ENCODE results near the gene LRTM2. TPM values are rescaled to one million over a fixed set of nuclear protein-coding genes. Genes with fewer than 3 reads are reported as not detected.

LRTM2 gene
- total RNA-seq (2014; rRNA removed; shearing (Covaris generic)), result not detected in 2 replicates

DNA sequence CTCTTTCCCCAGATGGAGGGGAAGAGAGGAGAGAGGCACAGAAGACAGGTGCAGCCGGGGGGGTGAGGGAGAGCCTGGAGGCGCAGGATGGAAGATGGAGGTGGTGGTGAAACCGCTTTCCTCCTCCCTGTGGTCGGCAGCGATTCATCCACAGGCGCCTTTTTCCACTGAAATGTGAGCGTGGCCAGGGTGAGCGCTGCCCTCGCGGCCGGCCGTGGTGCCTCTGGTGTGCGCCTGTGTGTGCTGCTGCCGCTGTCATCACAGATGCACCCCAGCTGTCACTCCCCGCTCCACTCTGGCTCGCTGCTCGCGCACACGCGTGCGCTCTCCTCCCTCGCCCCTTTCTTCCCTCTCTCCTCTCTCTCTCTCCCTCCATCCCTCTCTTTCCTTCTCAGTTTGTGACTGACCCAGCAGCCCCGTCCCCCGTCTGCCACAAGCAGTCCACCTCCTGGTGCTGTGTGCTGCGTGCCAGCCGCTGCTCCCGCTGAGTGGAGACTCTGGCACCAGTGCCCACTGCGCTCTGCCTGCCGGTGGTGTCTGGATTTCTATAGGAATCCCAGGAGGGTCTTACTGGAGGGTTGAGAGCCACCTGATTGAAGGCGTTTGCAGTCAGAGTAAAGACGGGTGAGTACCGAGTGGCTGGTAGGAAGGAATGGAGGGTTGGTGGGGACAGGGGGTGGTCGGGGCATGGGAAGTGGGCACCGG, at the start of gene LRTM2:
Gene LRTM2, plus strand, starts transcription at position 375 of the 705 bp plus-strand sequence. CDS start 7,584 bp downstream, outside the sequence.
- Histone ChIP-seq H3K36me3 (no peaks in the 10 kb centered on the region), H3K27me3 (peaks cover 42% of the 10 kb centered on the region), H3K27ac (no peak within 1 kb of the TSS), H3K4me1 (0 out of 2 replicates have a peak, but pooled peaks cover 4% of the 10 kb centered on the region), H3K4me3 (no peak within 1 kb of the TSS), H3K9me3 (replicated peaks) (no peaks in the 10 kb centered on the region)
- peak; percentile 50 to 70 for DNase-seq

DNA sequence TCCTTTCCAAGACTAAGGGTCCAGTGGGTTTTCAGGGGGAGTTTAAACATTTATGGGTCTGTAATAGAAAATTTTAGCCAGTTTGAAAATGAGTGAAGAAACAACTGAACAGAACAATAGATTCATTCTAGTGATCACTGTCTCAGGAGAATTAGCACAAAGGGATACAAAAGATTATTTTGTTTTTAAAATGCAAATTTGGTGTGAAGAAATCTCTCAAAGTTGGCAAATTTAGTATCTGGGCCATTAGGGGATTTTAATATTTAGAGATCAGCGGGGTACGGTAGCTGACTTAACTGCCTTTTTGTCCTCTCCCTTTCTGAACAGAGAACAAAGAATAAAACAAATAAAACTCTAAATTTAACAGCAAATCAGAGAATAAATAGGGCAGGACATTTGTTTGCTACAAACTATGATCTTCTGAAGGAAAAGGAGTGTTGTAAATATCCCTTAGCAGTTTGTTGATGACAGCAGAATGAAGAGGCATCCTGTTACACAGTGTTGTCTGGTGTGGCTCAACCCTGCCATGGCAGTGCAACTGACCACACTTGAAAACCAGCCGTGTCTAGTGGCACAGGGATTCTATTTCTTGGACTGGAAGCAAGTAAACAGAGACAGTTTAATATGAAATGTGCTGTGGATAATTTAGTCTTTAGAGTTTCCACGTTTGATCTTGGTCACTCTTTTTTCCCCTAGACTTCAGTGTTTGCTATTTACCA, 46.3 kb upstream of the LRTM2 start:
- Histone ChIP-seq H3K4me1 (peaks cover 9% of the 10 kb centered on the region; the same call in 1 of the 2 replicates), H3K36me3 (peaks cover 32% of the 10 kb centered on the region), H3K27ac (no peak overlapping the region), H3K27me3 (no peaks in the 10 kb centered on the region), H3K9me3 (replicated peaks) (no peaks in the 10 kb centered on the region), H3K4me3 (no peak overlapping the region)
- no peak for DNase-seq

GRCh38 chr12:1776170-1776921, 44.0 kb upstream of the LRTM2 start:
- no peak overlapping the region for H3K27ac ChIP-seq
- no peak overlapping the region for H3K4me3 ChIP-seq
- H3K36me3 ChIP-seq, result peaks cover 24% of the 10 kb centered on the region
- peak in 1 of 2 experiments; percentile 32 for DNase-seq
- H3K9me3 ChIP-seq (replicated peaks), result no peaks in the 10 kb centered on the region
- H3K4me1 ChIP-seq, result peaks cover 9% of the 10 kb centered on the region; the same call in 1 of the 2 replicates
- H3K27me3 ChIP-seq, result no peaks in the 10 kb centered on the region

- Histone ChIP-seq H3K36me3 (peaks cover 23% of the 10 kb centered on the region), H3K4me3 (no peak overlapping the region), H3K27me3 (no peaks in the 10 kb centered on the region), H3K4me1 (peaks cover 9% of the 10 kb centered on the region; the same call in 1 of the 2 replicates), H3K27ac (no peak overlapping the region), H3K9me3 (replicated peaks) (no peaks in the 10 kb centered on the region)
- DNase-seq, result no peak
Measured at GRCh38 chr12:1777798-1778197, 42.6 kb upstream of the LRTM2 start.

DNA sequence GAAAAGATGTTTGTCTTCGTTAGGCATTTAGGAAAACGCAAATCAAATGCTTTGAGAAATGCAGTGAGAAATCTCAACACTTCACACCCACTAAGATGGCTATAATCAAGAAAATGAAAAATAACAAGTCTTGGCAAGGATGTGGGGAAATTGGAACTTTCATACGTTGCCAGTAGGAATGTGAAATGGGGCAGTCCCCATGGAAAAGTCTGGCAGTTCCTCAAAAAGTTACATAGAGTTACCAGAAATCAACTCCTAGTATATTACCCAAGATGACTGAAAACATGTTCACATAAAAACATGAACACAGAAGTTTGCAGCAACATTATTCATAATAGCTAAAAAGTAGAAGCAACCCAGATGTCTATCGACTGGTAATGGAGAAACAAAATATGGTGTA, 41.5 kb upstream of the LRTM2 start:
- H3K27ac ChIP-seq, result no peak overlapping the region
- H3K36me3 ChIP-seq, result peaks cover 17% of the 10 kb centered on the region
- H3K27me3 ChIP-seq, result no peaks in the 10 kb centered on the region
- H3K4me3 ChIP-seq, result no peak overlapping the region
- peaks cover 9% of the 10 kb centered on the region; the same call in 1 of the 2 replicates for H3K4me1 ChIP-seq
- no peaks in the 10 kb centered on the region for H3K9me3 ChIP-seq (replicated peaks)
- DNase-seq, result no peak

DNA sequence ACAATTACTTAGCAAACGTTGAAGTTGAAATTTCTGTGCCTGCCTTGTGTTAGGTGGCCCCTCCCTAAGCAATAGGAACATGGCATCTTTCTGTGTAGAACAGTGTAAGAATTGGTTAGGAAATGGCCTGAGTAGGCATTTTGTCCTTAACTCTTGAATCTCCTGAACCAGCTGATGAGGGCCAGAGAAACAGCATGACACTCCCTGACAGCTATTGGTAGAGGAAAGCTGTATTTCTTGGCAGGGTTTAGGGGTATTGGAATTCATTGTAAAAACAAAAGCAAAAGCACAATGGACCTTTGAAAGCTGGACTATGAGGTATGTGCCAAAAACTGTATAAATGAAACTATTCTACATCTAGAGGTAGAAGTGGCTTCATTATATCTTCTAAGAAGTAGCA, 40.6 kb upstream of the LRTM2 start:
- Histone ChIP-seq H3K4me3 (no peak overlapping the region), H3K4me1 (peaks cover 9% of the 10 kb centered on the region; the same call in 1 of the 2 replicates), H3K9me3 (replicated peaks) (no peaks in the 10 kb centered on the region), H3K27me3 (no peaks in the 10 kb centered on the region), H3K27ac (no peak overlapping the region), H3K36me3 (peaks cover 17% of the 10 kb centered on the region)
- no peak for DNase-seq

GRCh38 chr12:1781772-1782171, 38.6 kb upstream of the LRTM2 start:
- no peak for DNase-seq
- Histone ChIP-seq H3K9me3 (replicated peaks) (no peaks in the 10 kb centered on the region), H3K4me1 (peaks cover under 1% of the 10 kb centered on the region; the same call in 1 of the 2 replicates), H3K27me3 (no peaks in the 10 kb centered on the region), H3K4me3 (no peak overlapping the region), H3K27ac (no peak overlapping the region), H3K36me3 (peaks cover 20% of the 10 kb centered on the region)

DNA sequence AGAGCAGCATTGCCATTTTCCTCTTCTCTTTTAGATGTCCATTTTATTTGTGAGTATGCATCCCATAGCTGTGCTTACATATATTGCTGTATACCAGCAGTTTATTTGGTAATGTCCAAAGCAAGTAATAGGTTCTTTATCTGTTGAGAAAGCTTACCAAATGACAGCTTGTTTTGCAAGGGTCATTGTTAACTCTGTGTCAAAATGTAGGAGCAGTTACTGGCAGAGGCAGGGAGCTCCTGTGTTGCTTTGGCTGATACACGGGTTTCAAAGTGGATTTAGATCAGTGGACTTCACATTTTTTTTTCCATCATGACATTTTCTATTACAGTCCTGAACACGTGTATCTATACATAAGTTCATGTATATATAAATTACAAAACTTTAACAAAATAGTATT, 38.1 kb upstream of the LRTM2 start:
- Histone ChIP-seq H3K27ac (no peak overlapping the region), H3K36me3 (peaks cover 22% of the 10 kb centered on the region), H3K4me1 (no peaks in the 10 kb centered on the region), H3K27me3 (no peaks in the 10 kb centered on the region), H3K4me3 (no peak overlapping the region), H3K9me3 (replicated peaks) (no peaks in the 10 kb centered on the region)
- no peak for DNase-seq

DNA sequence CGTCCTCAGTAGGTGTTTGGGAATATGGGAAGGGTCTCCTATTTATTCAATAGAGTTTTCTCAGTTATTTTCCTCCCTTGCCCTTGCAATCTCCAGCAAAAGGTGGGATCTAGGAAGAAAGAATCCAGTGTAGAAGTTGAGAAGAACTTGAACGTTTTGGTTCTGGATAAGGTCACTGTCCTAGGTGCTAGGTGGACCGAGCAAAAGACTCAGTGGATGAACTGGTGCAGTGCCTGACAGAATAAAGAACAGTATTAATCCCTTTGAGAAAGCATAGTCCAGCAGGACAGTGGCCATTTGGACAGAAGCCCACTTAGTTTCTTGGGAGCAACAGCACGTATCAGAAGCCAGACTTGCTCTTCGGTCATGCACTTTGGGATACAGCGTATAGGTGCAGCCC, 32.7 kb upstream of the LRTM2 start:
- Histone ChIP-seq H3K9me3 (replicated peaks) (no peaks in the 10 kb centered on the region), H3K36me3 (peaks cover 12% of the 10 kb centered on the region; the same call in 1 of the 2 replicates), H3K4me3 (no peak overlapping the region), H3K4me1 (no peaks in the 10 kb centered on the region), H3K27me3 (no peaks in the 10 kb centered on the region), H3K27ac (no peak overlapping the region)
- DNase-seq, result no peak

- no peak overlapping the region for H3K4me3 ChIP-seq
- DNase-seq, result no peak
Measured at GRCh38 chr12:1790444-1790843, 29.9 kb upstream of the LRTM2 start.

GRCh38 chr12:1791104-1791841, 29.1 kb upstream of the LRTM2 start:
- DNase-seq, result peak; percentile 64 to 78

More at GRCh38 chr12:1790444-1790843, 29.9 kb upstream of the LRTM2 start:
- Histone ChIP-seq H3K27me3 (no peaks in the 10 kb centered on the region), H3K9me3 (replicated peaks) (no peaks in the 10 kb centered on the region), H3K4me1 (no peaks in the 10 kb centered on the region; the same call in 1 of the 2 replicates), H3K36me3 (0 out of 2 replicates have a peak, but pooled peaks cover 5% of the 10 kb centered on the region), H3K27ac (no peak overlapping the region)

GRCh38 chr12:1792406-1792805, 28.0 kb upstream of the LRTM2 start:
- H3K4me3 ChIP-seq, result no peak overlapping the region
- H3K27me3 ChIP-seq, result no peaks in the 10 kb centered on the region
- H3K27ac ChIP-seq, result no peak overlapping the region
- no peaks in the 10 kb centered on the region for H3K9me3 ChIP-seq (replicated peaks)
- no peak for DNase-seq
- H3K4me1 ChIP-seq, result peaks cover 3% of the 10 kb centered on the region; the same call in 1 of the 2 replicates
- H3K36me3 ChIP-seq, result no peaks in the 10 kb centered on the region

More at GRCh38 chr12:1791104-1791841, 29.1 kb upstream of the LRTM2 start:
- no peak overlapping the region for H3K4me3 ChIP-seq
- H3K27me3 ChIP-seq, result no peaks in the 10 kb centered on the region
- H3K36me3 ChIP-seq, result 0 out of 2 replicates have a peak, but pooled peaks cover 3% of the 10 kb centered on the region
- no peak overlapping the region for H3K27ac ChIP-seq
- no peaks in the 10 kb centered on the region for H3K9me3 ChIP-seq (replicated peaks)
- H3K4me1 ChIP-seq, result peaks cover 3% of the 10 kb centered on the region; the same call in 1 of the 2 replicates

DNA sequence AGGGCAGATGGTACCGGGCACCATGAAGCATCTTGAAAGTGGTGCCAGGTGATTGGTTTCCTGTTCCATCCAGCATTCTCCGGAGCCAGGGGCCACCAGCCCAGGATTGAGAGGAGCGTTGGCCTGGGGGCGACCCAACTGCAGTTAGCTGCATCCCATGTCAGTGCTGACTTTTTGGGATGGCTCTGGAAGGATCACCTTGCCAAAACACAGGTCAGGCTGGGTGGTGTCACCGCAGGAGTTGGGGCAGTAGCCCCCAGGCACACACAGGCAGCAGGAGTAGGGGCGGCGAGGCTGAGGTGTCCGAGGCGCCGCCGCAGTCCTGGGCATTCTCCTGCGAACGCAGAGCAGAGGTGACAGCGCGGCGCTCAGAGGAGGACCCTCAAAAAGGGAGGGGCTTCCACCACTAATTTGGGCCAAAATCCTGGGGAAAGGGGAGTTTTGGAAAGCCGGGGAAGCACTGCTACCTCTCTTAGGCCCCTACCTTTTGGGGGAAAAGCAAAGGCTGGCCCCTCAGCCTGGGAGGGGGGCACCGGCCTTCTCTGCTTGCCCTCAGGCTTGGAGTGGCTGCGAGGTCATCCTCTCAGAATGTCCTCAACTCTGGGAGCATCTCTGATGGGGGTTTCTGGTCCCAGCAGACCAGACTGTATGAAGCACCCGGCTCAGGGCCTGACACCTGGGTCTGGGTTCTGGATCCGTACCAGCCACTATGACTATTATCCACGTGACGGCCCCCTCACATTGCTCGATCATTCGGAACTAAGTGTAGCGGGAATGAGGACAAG, 26.7 kb upstream of the LRTM2 start:
- Histone ChIP-seq H3K4me1 (peaks cover 3% of the 10 kb centered on the region; the same call in 1 of the 2 replicates), H3K27ac (no peak overlapping the region), H3K4me3 (no peak overlapping the region), H3K27me3 (no peaks in the 10 kb centered on the region), H3K36me3 (no peaks in the 10 kb centered on the region), H3K9me3 (replicated peaks) (no peaks in the 10 kb centered on the region)
- no peak for DNase-seq

Data from SJCRH30 (cell line).